GM12873 (cell line): Measurements from ENCODE around the gene TBL2.

Experiments used
- TF ChIP-seq, protein P1 (sequence below): IDR thresholded peaks from 2 replicates; pipeline ENCODE4 v1.5.1; 2012; ENCODE audit warnings: low read depth, mild to moderate bottlenecking, moderate library complexity, low read length, control low read depth; ENCODE audit not compliant: insufficient read depth; ENCODE audit errors: missing control alignments

Gene TBL2

DNA sequence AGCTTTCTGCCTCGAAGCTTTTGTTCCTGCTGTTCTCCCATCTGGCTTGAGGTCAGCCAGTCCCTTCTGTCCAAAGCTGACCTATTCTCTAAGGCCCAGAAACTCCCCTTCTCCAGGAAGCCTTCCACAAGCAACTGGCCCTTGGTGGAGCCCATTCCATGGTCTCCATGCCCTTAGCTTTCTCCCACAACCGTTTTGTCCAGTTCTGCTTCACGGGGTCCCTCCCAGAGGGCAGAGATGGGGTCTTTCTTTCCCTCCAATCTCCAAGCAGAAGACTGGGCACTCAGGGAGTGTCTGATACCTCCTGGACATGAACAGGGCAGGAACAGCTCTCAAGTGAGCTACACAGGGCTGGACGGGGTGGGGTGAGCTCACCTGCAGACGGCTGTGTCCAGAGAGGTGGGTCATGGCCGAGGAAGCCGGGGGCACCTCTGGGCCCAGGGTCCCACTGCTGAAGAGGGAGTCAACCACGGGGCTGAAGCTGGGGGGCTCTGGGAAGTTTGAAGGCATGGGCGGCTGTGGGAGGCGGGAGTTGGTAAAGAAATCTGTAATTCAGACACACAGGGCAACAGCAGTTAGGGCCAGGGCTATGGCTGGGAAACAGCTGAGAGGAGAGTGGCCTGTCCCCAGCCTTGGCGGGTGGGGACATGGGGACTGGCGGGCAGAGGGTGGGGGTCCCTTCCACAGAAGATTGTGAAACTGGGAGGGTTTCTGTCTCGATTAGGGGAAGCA, 20.9 kb upstream of the TBL2 start:
- TF ChIP-seq, protein P1, sequence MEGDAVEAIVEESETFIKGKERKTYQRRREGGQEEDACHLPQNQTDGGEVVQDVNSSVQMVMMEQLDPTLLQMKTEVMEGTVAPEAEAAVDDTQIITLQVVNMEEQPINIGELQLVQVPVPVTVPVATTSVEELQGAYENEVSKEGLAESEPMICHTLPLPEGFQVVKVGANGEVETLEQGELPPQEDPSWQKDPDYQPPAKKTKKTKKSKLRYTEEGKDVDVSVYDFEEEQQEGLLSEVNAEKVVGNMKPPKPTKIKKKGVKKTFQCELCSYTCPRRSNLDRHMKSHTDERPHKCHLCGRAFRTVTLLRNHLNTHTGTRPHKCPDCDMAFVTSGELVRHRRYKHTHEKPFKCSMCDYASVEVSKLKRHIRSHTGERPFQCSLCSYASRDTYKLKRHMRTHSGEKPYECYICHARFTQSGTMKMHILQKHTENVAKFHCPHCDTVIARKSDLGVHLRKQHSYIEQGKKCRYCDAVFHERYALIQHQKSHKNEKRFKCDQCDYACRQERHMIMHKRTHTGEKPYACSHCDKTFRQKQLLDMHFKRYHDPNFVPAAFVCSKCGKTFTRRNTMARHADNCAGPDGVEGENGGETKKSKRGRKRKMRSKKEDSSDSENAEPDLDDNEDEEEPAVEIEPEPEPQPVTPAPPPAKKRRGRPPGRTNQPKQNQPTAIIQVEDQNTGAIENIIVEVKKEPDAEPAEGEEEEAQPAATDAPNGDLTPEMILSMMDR: no peak

DNA sequence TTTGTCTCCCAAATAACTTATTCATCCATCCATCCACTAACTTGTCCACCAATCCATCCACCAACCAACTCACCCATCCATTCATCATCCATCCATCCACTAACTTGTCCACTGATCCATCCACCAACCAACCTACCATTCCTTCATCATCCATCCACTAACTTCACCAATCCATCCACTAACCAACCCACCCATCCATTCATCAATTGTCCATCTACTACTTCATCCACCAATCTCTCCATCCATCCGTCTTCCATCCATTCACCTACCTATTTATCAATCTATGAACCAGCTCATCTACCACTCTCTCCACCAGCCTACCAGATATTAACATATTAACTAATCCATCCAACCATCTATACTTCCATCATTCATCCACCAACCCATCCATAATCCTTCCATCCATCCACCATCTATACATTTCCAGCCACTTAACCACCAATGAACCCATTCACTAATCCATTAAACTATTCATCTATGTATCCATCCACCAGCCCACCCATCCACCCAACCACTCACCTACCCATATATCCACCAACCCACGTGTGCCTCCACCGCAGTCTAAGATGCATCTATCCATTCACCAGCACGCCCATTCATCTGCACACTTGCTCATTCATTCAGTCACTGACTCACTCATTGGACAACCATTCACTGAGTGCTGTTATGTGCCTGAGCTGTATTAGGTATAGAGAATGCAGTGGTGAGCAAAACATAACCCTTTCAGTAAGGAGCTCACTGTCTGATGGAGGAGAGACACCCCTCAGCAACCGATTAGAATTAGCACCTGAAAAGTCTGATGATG, 19.8 kb upstream of the TBL2 start:
- TF ChIP-seq, protein P1: no peak

DNA sequence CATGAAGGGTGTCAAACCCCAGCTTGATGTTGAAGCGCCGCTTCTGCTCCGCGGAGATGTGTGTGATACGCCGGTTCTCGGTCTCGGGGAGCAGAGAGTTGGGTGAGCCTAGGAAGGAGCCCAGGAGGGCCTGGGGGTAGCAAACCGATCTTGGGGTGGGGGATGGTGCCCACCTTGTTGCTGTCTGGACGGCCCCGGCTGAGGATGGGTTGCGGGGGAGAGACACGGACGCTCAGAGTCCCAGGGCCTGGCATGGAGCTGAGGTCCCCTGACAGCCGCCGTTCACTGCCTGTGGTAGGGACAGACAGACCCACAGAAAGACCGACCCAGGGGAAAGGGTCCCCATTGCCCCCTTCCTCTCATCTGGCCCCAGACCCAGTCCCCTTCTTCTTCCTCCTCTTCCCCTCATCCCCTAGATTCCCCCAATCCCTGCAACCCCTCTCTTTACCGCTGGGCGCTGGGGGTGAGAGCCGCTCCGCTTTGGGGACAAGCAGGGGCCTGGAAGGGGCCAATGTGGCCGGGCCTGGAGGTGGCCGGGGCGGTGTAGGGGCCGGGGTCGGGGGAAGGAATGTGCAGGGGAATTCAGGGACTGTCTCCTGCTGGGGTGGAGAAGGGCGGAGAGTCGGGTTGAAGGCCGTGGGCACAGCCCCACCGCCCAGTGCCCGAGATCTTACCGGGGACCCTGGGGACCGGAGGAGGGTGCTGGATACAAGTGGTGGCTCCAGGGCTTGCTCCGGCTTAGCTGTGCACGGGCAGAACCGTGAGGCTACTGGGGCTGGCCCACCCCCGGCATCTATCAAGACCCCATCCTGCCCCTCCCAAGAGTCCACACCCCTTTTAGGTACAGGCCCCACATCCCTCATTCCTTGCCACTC, 18.0 kb upstream of the TBL2 start:
- TF ChIP-seq, protein P1: no peak

DNA sequence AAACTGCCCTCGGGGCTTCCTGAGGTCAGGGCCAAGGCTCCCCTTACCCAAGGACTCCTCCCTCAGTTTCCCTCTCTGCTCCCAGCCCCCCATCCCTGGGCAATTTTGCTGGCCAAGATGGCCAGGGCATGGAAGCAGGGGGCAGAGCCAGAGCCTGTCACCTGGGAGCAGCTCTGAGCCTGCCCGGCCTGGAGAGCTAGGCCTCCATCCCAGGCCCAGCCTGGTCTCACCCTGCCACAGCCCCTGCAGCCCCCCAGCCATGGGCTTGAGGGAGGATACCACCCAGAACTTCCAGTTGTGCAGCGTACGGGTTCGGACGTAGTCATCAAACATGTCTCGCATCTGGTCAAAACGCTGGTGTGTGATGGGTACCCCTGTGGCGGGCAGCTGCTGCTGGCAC, 17.0 kb upstream of the TBL2 start:
- TF ChIP-seq, protein P1: no peak

DNA sequence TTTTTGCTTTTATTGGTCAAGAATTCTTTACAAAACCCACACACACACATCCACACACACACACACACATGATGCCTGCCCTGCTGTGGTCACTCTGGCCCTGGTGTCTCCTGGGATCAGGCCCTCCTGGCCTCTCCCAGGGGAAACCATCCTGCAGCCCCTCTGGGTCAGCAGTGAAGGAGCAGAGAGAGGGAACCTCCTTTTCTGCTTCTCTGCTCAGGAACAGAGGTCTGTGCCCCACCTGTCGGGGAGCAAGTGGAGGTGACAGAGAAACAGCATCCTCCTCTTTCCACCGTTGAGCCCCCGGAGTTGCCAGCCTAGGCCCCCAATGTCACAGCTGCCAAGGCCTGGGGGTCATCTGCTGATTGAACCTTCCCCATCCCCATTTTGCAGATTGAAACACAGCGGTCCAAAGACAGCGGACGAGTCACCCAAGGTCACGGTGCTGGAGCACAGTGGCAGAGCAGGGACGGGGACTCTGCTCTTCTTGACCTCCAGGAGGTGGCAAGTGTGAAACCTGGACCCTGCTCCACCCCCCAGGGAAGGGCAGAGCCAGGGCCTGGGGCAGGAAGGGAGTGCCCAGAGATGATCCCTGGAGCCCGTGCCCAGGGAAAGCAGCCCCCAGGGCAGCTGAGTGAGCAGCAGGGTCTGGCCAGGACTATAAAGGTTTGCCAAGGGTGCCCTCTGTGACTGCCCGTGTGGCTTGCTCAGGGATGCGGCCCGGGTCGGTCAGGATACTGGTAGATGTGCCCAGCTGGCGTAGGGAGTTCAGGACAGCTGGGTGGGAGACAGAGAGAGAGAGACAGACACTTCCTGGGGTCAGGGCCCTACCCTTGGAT, 15.0 kb upstream of the TBL2 start:
- TF ChIP-seq, protein P1: peak; percentile 8

DNA sequence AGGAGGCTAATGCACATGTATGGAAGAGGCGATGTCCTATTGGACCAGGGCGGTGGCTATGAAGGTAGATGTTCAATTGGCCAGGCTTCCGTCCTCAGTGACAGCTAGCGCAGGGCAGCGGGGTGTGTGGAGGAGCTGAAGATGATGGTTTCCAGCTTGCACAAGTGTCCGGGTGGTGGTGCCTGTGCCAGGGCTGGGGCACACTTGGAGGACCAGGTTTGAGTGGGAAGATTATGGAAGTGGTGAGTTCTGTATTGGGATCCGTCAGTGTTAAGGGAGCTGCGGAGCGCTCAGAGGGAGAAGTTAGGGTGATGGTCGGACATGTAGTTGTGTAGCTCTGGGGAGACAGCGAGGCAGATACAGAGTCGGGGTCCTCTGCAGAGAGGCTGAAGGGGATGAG, 8.5 kb upstream of the TBL2 start:
- TF ChIP-seq, protein P1: no peak
